GM19467 (cell line): ENCODE measurements around the gene CRIP1.

ENCODE experiments used
- ATAC-seq: cut with Tn5 transposase; IDR thresholded peaks from one replicate; pipeline ENCODE4 v1.9.1; 2021; ENCODE audit warnings: mild to moderate bottlenecking, moderate library complexity; ENCODE audit not compliant: unreplicated experiment

Gene CRIP1

GRCh38 chr14:105486163-105486973 lies at the start of gene CRIP1:
TSS of gene CRIP1 (plus strand) at chr14:105486886. CDS start at chr14:105487260, 374 bp downstream.
- no peak for ATAC-seq

GRCh38 chr14:105436891-105437722 lies 49.6 kb upstream of the CRIP1 start:
- no peak for ATAC-seq

- no peak for ATAC-seq
Measured at GRCh38 chr14:105437723-105438500, 48.8 kb upstream of the CRIP1 start.

GRCh38 chr14:105439179-105439578 lies 47.5 kb upstream of the CRIP1 start:
- no peak for ATAC-seq

- ATAC-seq = no peak
Measured at GRCh38 chr14:105439710-105440553, 46.8 kb upstream of the CRIP1 start.

GRCh38 chr14:105440554-105440900 lies 46.2 kb upstream of the CRIP1 start:
- no peak for ATAC-seq

GRCh38 chr14:105440992-105441391 lies 45.7 kb upstream of the CRIP1 start:
- no peak for ATAC-seq

- ATAC-seq = no peak
Measured at GRCh38 chr14:105442125-105442524, 44.6 kb upstream of the CRIP1 start.

GRCh38 chr14:105442834-105443233 lies 43.9 kb upstream of the CRIP1 start:
- ATAC-seq = no peak

- ATAC-seq = no peak
Measured at GRCh38 chr14:105444859-105445258, 41.8 kb upstream of the CRIP1 start.

GRCh38 chr14:105445290-105445689 lies 41.4 kb upstream of the CRIP1 start:
- no peak for ATAC-seq

- no peak for ATAC-seq
Measured at GRCh38 chr14:105445901-105446845, 40.5 kb upstream of the CRIP1 start.

GRCh38 chr14:105446971-105447370 lies 39.7 kb upstream of the CRIP1 start:
- no peak for ATAC-seq

- no peak for ATAC-seq
Measured at GRCh38 chr14:105447651-105448640, 38.7 kb upstream of the CRIP1 start.

- ATAC-seq = no peak
Measured at GRCh38 chr14:105448706-105449111, 38.0 kb upstream of the CRIP1 start.

- no peak for ATAC-seq
Measured at GRCh38 chr14:105449276-105450122, 37.2 kb upstream of the CRIP1 start.

- ATAC-seq = no peak
Measured at GRCh38 chr14:105450123-105450505, 36.6 kb upstream of the CRIP1 start.
